H9 (cell line): ENCODE results near the gene TTYH2. TPM values are rescaled to one million over a fixed set of nuclear protein-coding genes. Genes with fewer than 3 reads are reported as not detected.
A peak's percentile ranks its signal among the peaks of the same experiment; 100 is the strongest.

Source experiments
- DNase-seq: peaks from one replicate; pipeline ENCODE4 v3.0.0-alpha.2; 2017
- H2AFZ ChIP-seq: one replicate; pipeline ENCODE4 v1.6.1; 2013; ENCODE audit warnings: mild to moderate bottlenecking, low read length, control low read depth, moderate library complexity
- H2AK5ac ChIP-seq: 2 replicates; pipeline ENCODE4 v1.6.1; 2013; ENCODE audit warnings: low read length, control low read depth, mixed read lengths; ENCODE audit not compliant: insufficient read length
- H2BK120ac ChIP-seq: one replicate; pipeline ENCODE4 v1.6.1; 2013; ENCODE audit warnings: low read depth, mild to moderate bottlenecking, low read length, control low read depth, inconsistent platforms; ENCODE audit not compliant: poor library complexity, severe bottlenecking
- H2BK12ac ChIP-seq: 2 replicates; pipeline ENCODE4 v1.6.1; 2013; ENCODE audit warnings: low read length, control low read depth, mixed read lengths, low read depth; ENCODE audit not compliant: insufficient read length
- H2BK15ac ChIP-seq: 2 replicates; pipeline ENCODE4 v1.6.1; 2013; ENCODE audit warnings: low read depth, low read length, control low read depth
- H2BK20ac ChIP-seq: one replicate; pipeline ENCODE4 v1.6.1; 2013; ENCODE audit warnings: low read depth, mild to moderate bottlenecking, low read length, control low read depth, inconsistent platforms; ENCODE audit not compliant: poor library complexity, severe bottlenecking
- H2BK5ac ChIP-seq: 2 replicates; pipeline ENCODE4 v1.6.1; 2013; ENCODE audit warnings: low read length, control low read depth, mixed read lengths; ENCODE audit not compliant: insufficient read length
- H3K14ac ChIP-seq: 2 replicates; pipeline ENCODE4 v1.6.1; 2013; ENCODE audit warnings: low read length, control low read depth; ENCODE audit not compliant: insufficient read depth
- H3K18ac ChIP-seq: 2 replicates; pipeline ENCODE4 v1.6.1; 2013; ENCODE audit warnings: low read depth, mild to moderate bottlenecking, mixed read lengths, low read length, control low read depth; ENCODE audit not compliant: insufficient read length
- H3K23ac ChIP-seq: 2 replicates; pipeline ENCODE4 v1.6.1; 2013; ENCODE audit warnings: low read length, control low read depth, mixed read lengths, low read depth; ENCODE audit not compliant: insufficient read length
- H3K23me2 ChIP-seq: 2 replicates; pipeline ENCODE4 v1.6.1; 2013; ENCODE audit warnings: low read depth, mild to moderate bottlenecking, mixed read lengths, low read length, control low read depth; ENCODE audit not compliant: insufficient read length, poor library complexity, severe bottlenecking
- H3K27ac ChIP-seq: 2 replicates; pipeline ENCODE4 v1.5.1; 2013; ENCODE audit warnings: low read length, control low read depth, mixed read lengths, low read depth; ENCODE audit not compliant: insufficient read length
- H3K27me3 ChIP-seq: 2 replicates; pipeline ENCODE4 v1.6.1; 2013; ENCODE audit warnings: low read length, control low read depth, inconsistent platforms; ENCODE audit not compliant: insufficient read depth
- H3K4ac ChIP-seq: 2 replicates; pipeline ENCODE4 v1.6.1; 2013; ENCODE audit warnings: low read depth, mild to moderate bottlenecking, control low read depth, inconsistent platforms, low read length, moderate library complexity
- H3K4me1 ChIP-seq: 2 replicates; pipeline ENCODE4 v1.6.1; 2013; ENCODE audit warnings: low read length, control low read depth, inconsistent platforms; ENCODE audit not compliant: insufficient read depth
- H3K4me2 ChIP-seq: 2 replicates; pipeline ENCODE4 v1.6.1; 2013; ENCODE audit warnings: low read length, control low read depth, mixed read lengths; ENCODE audit not compliant: insufficient read length, insufficient read depth
- H3K56ac ChIP-seq: 2 replicates; pipeline ENCODE4 v1.6.1; 2013; ENCODE audit warnings: low read depth, mild to moderate bottlenecking, mixed read lengths, low read length, control low read depth; ENCODE audit not compliant: insufficient read length
- H3K79me1 ChIP-seq: 2 replicates; pipeline ENCODE4 v1.6.1; 2013; ENCODE audit warnings: low read depth, mild to moderate bottlenecking, moderate library complexity, low read length, control low read depth, inconsistent platforms; ENCODE audit not compliant: insufficient read depth, poor library complexity, severe bottlenecking
- H3K79me2 ChIP-seq: 2 replicates; pipeline ENCODE4 v1.6.1; 2013; ENCODE audit warnings: low read length, control low read depth, inconsistent platforms; ENCODE audit not compliant: insufficient read depth
- H3K9ac ChIP-seq: 2 replicates; pipeline ENCODE4 v1.6.1; 2013; ENCODE audit warnings: low read length, control low read depth, mixed read lengths; ENCODE audit not compliant: insufficient read length; ENCODE audit errors: extremely low read depth
- H3K9me3 ChIP-seq: one replicate; pipeline ENCODE4 v1.6.1; 2013; ENCODE audit warnings: low read depth, low read length, inconsistent platforms; ENCODE audit not compliant: control insufficient read depth
- H3T11ph ChIP-seq: one replicate; pipeline ENCODE4 v1.6.1; 2013; ENCODE audit warnings: mild to moderate bottlenecking, low read length, control low read depth, inconsistent platforms
- H4K20me1 ChIP-seq: one replicate; pipeline ENCODE4 v1.6.1; 2013; ENCODE audit not compliant: control insufficient read depth, insufficient read length, insufficient read depth
- H4K5ac ChIP-seq: 2 replicates; pipeline ENCODE4 v1.6.1; 2013; ENCODE audit warnings: low read depth, mild to moderate bottlenecking, mixed read lengths, low read length, control low read depth; ENCODE audit not compliant: insufficient read length
- H4K8ac ChIP-seq: replicated peaks from 2 replicates; pipeline ENCODE4 v1.6.1; 2013; ENCODE audit warnings: low read length, control low read depth, mixed read lengths, low read depth; ENCODE audit not compliant: insufficient read length
- H4K91ac ChIP-seq: 2 replicates; pipeline ENCODE4 v1.6.1; 2013; ENCODE audit warnings: low read depth, mild to moderate bottlenecking, moderate library complexity, mixed read lengths, low read length, control low read depth; ENCODE audit not compliant: insufficient read length
- H3K27ac Mint-ChIP-seq, 3 experiments: 2 replicates in 2 of 3; 3 replicates in 1 of 3; pipeline ENCODE4 v1.8.0; 2020 to 2021; ENCODE audit warnings: mixed read lengths in 3 of 3, mild to moderate bottlenecking in 1 of 3, moderate library complexity in 1 of 3
- H3K27me3 Mint-ChIP-seq: 2 replicates; pipeline ENCODE4 v1.8.0; 2021; ENCODE audit warnings: low read depth, mild to moderate bottlenecking, moderate library complexity, mixed read lengths
- H3K36me3 Mint-ChIP-seq, 3 experiments: 2 replicates in 2 of 3; 3 replicates in 1 of 3; pipeline ENCODE4 v1.8.0; 2020 to 2021; ENCODE audit warnings: low read depth in 3 of 3, mixed read lengths in 3 of 3; ENCODE audit not compliant: insufficient read depth in 1 of 3
- H3K4me1 Mint-ChIP-seq, 2 experiments: 2 replicates each; pipeline ENCODE4 v1.8.0; 2020; ENCODE audit warnings: mixed read lengths in 2 of 2
- H3K4me3 Mint-ChIP-seq, 2 experiments: 2 replicates in 1 of 2; 3 replicates in 1 of 2; pipeline ENCODE4 v1.8.0; 2020 to 2021; ENCODE audit warnings: mild to moderate bottlenecking in 2 of 2, mixed read lengths in 2 of 2, moderate library complexity in 1 of 2
- H3K9me3 Mint-ChIP-seq, 2 experiments: 2 replicates in 1 of 2; 3 replicates in 1 of 2; pipeline ENCODE4 v1.8.0; 2020; ENCODE audit warnings: mild to moderate bottlenecking in 2 of 2, mixed read lengths in 2 of 2, moderate library complexity in 1 of 2
- CTCF ChIP-seq: fragments of 200-600 bp; sonication (generic); conservative IDR thresholded peaks from 3 replicates; pipeline ENCODE4 v1.8.0; 2021; ENCODE audit warnings: antibody characterized with exemption, mild to moderate bottlenecking
- WGBS: extraction: QIAGEN DNeasy Blood & Tissue Kit; methylation state at CpG from one replicate; pipeline ENCODE4 v1.1.7; 2013; ENCODE audit warnings: missing lambda C conversion rate, low lambda C conversion rate, mixed read lengths; ENCODE audit not compliant: insufficient read length; ENCODE audit errors: extremely low coverage; 5-methylcytosine and 5-hydroxymethylcytosine counted together
- total RNA-seq: library from RNA; stranded (reverse); gene quantifications from 2 replicates; pipeline ENCODE4 v1.2.1, GENCODE V29; 2021

TTYH2 gene
- total RNA-seq, 1 experiment from 2014 or later: 1.6 TPM

GRCh38 chr17:74245145-74245831 lies 31.9 kb downstream of the TTYH2 start:
- Histone ChIP-seq H3K18ac (no peak overlapping the region), H3K79me2 (no peaks in the 10 kb centered on the region), H2BK20ac (no peak overlapping the region), H3K27me3 (no peaks in the 10 kb centered on the region), H2BK15ac (no peak overlapping the region), H3K4me2 (peak overlapping the region; percentile 5), H3K56ac (no peak overlapping the region), H3K9ac (no peak overlapping the region), H3K79me1 (no peaks in the 10 kb centered on the region), H3K4ac (no peak overlapping the region), H2BK5ac (no peak overlapping the region), H4K5ac (no peak overlapping the region), H3K9me3 (no peaks in the 10 kb centered on the region), H4K8ac (no peak overlapping the region), H4K91ac (no peak overlapping the region), H3T11ph (no peak overlapping the region), H2AFZ (no peak overlapping the region), H3K27ac (no peak overlapping the region), H4K20me1 (no peaks in the 10 kb centered on the region), H2AK5ac (no peak overlapping the region), H3K23ac (no peak overlapping the region), H3K4me1 (peaks cover 2% of the 10 kb centered on the region), H2BK120ac (no peak overlapping the region), H3K14ac (no peak overlapping the region), H2BK12ac (no peak overlapping the region), H3K23me2 (peaks cover 4% of the 10 kb centered on the region)
- Mint-ChIP-seq H3K27me3 (peaks cover 29% of the 10 kb centered on the region), H3K4me1 (peaks cover 32 to 48% of the 10 kb centered on the region in 2 experiments), H3K9me3 (peaks cover 9 to 18% of the 10 kb centered on the region in 2 experiments), H3K4me3 (peak overlapping the region in 1 of 2 experiments; percentile 60; a peak in 2 of 5 replicates), H3K27ac (peak overlapping the region in 1 of 3 experiments; percentile 87; a peak in 1 of 7 replicates), H3K36me3 (peaks cover 3 to 17% (median 16%) of the 10 kb centered on the region in 3 experiments; a peak in 6 of 7 replicates)
- peak; percentile 27; the same call in 2 of the 3 replicates for TF ChIP-seq CTCF
- WGBS: no CpG with 5 or more reads among the region's 21 CpGs
- peak; percentile 81 for DNase-seq
